Lung (tissue), 12 donors: ENCODE data around the gene BAHCC1. TPM values are rescaled to one million over a fixed set of nuclear protein-coding genes. Genes with fewer than 3 reads are reported as not detected.
A peak's percentile ranks its signal among the peaks of the same experiment; 100 is the strongest.

Source experiments
- ATAC-seq: fragments of 200-7000 bp; cut with Tn5 transposase; one replicate; pipeline ENCODE4 v1.9.1; 2020; ENCODE audit warnings: moderate number of reproducible peaks; ENCODE audit not compliant: insufficient read depth, low FRiP score
- DNase-seq, 3 donors: peaks; one replicate each; pipeline ENCODE4 v3.0.0-alpha.2; 2013 to 2017
- H3K27ac ChIP-seq, 2 donors: one replicate each; pipeline ENCODE4 v1.5.1; 2013; ENCODE audit warnings: mild to moderate bottlenecking in 2 of 2, moderate library complexity in 2 of 2, control low read depth in 1 of 2, inconsistent platforms in 1 of 2, low read depth in 1 of 2, low read length in 1 of 2
- H3K27me3 ChIP-seq, 3 donors: one replicate each; pipeline ENCODE4 v1.5.1; 2013; ENCODE audit warnings: low read length in 2 of 3; ENCODE audit not compliant: control insufficient read depth in 3 of 3, insufficient read depth in 3 of 3
- H3K36me3 ChIP-seq, 4 donors: one replicate each; pipeline ENCODE4 v1.5.1; 2013; ENCODE audit warnings: low read length in 4 of 4, mild to moderate bottlenecking in 1 of 4, moderate library complexity in 1 of 4; ENCODE audit not compliant: control insufficient read depth in 4 of 4, insufficient read depth in 4 of 4
- H3K4me1 ChIP-seq, 5 donors: one replicate each; pipeline ENCODE4 v1.5.1; 2013; ENCODE audit warnings: low read length in 5 of 5, mild to moderate bottlenecking in 2 of 5, moderate library complexity in 1 of 5; ENCODE audit not compliant: control insufficient read depth in 5 of 5, insufficient read depth in 5 of 5
- H3K4me3 ChIP-seq: one replicate; pipeline ENCODE4 v1.5.1; 2013; ENCODE audit warnings: mild to moderate bottlenecking, control low read depth, moderate library complexity
- H3K9ac ChIP-seq, 2 donors: one replicate each; pipeline ENCODE4 v1.5.1; 2013; ENCODE audit warnings: low read length in 2 of 2, control low read depth in 1 of 2; ENCODE audit not compliant: insufficient read depth in 1 of 2
- H3K9me3 ChIP-seq, 4 donors: one replicate each; pipeline ENCODE4 v1.5.1; 2013; ENCODE audit warnings: low read length in 3 of 4, mild to moderate bottlenecking in 1 of 4, moderate library complexity in 1 of 4; ENCODE audit not compliant: control insufficient read depth in 4 of 4, insufficient read depth in 3 of 4
- WGBS, 2 donors: extraction: QIAGEN DNeasy Blood & Tissue Kit; methylation state at CpG; one replicate each; pipeline ENCODE4 v1.1.7; 2013; 5-methylcytosine and 5-hydroxymethylcytosine counted together
- polyA plus RNA-seq, 2 donors: library from polyadenylated mRNA; stranded (reverse); fragments of 200-250 nt; gene quantifications; one replicate each; pipeline ENCODE4 v1.2.1, GENCODE V29; 2013
- total RNA-seq, 2 donors: library from RNA; depleted of rRNA in 1 of 2; stranded (reverse); fragments of >200 nt in 1 of 2; gene quantifications; one replicate each; pipeline ENCODE4 v1.2.1, GENCODE V29; 2014 to 2021
- TF ChIP-seq, protein P1 (sequence below): IDR thresholded peaks from 2 replicates; pipeline ENCODE4 v1.5.1; 2012; ENCODE audit warnings: mild to moderate bottlenecking; ENCODE audit errors: control extremely low read depth, extremely low read depth
- donor health status: control.
- donor health status: control.
- donor health status: Bipolar disorder and iron deficiency.
- donor health status: healthy.
- donor health status: DM: yes; HTN: yes; CAD: no.

The BAHCC1 gene
- total and polyA plus RNA-seq, 4 donors, result 7.6 to 24.9 (median 17.5) TPM

DNA sequence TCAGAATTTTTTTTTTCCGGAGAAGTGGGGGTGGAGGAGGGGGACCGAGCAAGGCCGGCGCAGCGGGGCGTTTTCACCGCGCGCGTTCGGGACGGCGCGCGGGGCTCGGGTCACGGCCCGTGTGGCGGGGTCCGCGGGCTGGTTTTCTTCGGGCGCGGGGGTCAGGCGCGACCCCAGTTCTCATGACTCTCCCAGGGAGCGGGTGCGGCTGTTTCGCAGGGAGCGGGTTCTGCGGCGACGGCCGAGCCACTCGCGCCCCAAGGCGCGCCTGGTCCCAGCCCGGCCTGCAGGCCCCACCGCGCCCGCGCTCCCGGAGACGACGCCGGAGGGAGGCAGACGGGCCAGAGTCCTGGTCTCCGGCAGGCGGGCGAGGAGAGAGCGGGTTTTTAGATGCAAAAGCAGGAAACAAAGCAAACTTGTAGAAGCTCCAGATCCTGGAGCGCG is 1.0 kb downstream of the BAHCC1 start:
- ATAC-seq, result no peak
- TF ChIP-seq, protein P1, sequence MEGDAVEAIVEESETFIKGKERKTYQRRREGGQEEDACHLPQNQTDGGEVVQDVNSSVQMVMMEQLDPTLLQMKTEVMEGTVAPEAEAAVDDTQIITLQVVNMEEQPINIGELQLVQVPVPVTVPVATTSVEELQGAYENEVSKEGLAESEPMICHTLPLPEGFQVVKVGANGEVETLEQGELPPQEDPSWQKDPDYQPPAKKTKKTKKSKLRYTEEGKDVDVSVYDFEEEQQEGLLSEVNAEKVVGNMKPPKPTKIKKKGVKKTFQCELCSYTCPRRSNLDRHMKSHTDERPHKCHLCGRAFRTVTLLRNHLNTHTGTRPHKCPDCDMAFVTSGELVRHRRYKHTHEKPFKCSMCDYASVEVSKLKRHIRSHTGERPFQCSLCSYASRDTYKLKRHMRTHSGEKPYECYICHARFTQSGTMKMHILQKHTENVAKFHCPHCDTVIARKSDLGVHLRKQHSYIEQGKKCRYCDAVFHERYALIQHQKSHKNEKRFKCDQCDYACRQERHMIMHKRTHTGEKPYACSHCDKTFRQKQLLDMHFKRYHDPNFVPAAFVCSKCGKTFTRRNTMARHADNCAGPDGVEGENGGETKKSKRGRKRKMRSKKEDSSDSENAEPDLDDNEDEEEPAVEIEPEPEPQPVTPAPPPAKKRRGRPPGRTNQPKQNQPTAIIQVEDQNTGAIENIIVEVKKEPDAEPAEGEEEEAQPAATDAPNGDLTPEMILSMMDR, result no peak
- H3K4me3 ChIP-seq, result peak overlapping the region; percentile 76
- no peaks in the 10 kb centered on the region for H3K9me3 ChIP-seq
- H3K27me3 ChIP-seq, result no peaks in the 10 kb centered on the region
- H3K36me3 ChIP-seq, result peaks cover 0 to 2% (median 1%) of the 10 kb centered on the region in 4 donors
- H3K4me1 ChIP-seq, result peaks cover 4 to 51% (median 10%) of the 10 kb centered on the region in 5 donors
- H3K27ac ChIP-seq, result peak overlapping the region; percentile 95 to 97
- peak overlapping the region; percentile 68 to 90 for H3K9ac ChIP-seq
- DNase-seq, result peak in 2 of 3 donors; percentile 42 to 54
- 1% methylated on average over 52 to 54 of the region's 54 CpGs for WGBS, 2 donors

DNA sequence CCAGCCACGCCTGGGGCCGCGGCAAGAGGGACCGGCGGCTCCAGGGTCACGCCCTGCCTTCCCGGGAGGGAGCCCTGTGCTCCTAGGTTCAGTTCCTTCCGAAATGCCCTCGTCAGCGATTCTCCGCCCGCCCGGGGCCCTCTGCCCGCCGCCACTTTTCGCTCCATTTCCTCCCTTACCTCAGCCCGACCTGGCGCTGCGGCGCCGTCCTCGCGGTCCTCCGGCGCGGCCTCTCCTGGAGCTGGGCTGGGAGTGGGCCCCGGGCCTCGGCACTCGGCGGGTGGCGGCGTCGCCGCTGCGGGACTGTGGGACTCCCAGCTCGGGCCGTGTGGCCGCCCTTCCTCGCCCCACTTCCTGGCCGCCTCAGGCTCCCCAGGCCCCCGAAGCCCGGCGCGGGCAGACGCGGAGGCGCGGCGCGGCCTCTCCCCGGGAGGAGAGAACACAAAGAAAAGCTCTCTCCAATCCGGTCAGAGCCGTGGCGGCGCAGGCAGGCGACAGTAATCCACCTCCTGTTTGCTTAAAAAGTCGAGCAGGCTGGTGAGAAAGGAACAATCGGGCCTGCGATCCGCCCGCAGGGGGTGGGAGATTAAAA is 1.6 kb downstream of the BAHCC1 start:
- Histone ChIP-seq H3K27me3 (no peaks in the 10 kb centered on the region), H3K4me1 (peaks cover 6 to 51% (median 11%) of the 10 kb centered on the region in 5 donors), H3K27ac (peak overlapping the region; percentile 95 to 97), H3K9me3 (no peaks in the 10 kb centered on the region), H3K4me3 (peak overlapping the region; percentile 76), H3K36me3 (no peaks in the 10 kb centered on the region), H3K9ac (peak overlapping the region; percentile 68 to 77)
- TF ChIP-seq, protein P1, result no peak
- DNase-seq (peak in 1 of 3 donors; percentile 46), ATAC-seq (no peak)
- WGBS, 2 donors, result 0 to 1% methylated on average over 54 to 61 of the region's 61 CpGs

DNA sequence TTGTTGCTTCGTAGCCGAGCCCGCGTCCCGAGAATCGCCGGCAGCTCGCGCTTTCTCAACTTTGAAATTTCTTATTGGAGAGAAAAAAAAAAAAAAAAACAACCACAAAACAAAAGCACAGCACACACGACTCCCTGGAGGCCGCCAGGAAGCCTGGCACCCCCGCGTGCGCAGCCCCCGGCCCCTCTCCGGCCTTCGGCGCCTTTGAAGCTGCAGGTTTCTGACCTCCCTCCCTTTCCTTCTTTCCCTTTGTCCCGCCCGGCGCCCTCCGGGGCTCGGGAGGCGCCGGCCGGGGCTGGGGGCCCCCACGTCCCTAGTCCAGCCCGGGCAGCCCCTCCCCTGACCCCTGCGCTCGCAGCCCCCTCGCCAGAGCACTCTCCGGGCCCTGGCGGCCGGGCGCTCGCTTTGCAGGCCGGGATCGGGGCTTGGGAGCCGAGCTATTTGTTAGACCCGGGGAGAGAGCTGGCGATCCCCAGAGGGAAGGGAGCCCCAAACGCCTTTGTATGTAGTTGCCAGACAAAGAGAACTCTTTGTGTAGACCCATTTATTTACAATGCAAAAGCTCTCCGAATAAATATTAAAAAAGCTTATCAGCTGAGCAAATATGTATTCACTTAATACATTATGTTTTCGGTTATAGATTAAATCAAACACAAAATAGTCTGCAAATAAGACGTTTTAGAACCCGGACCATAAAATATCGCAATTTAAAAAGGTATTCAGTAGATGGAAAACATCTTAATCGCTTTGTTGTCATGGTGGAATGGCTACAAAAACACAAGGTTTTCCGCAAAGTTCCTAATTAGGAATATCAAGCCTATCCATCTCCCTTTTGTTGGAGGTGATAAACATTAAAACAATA is 2.3 kb downstream of the BAHCC1 start:
- Histone ChIP-seq H3K9ac (peak overlapping the region; percentile 63 to 77), H3K4me3 (peak overlapping the region; percentile 76), H3K27ac (peak overlapping the region; percentile 95 to 97), H3K27me3 (no peaks in the 10 kb centered on the region), H3K36me3 (no peaks in the 10 kb centered on the region), H3K4me1 (peaks cover 6 to 51% (median 14%) of the 10 kb centered on the region in 5 donors), H3K9me3 (no peaks in the 10 kb centered on the region)
- DNase-seq (peak; percentile 76 to 84 (median 79)), ATAC-seq (no peak)
- WGBS, 2 donors, result 3 to 4% methylated on average over 45 to 49 of the region's 49 CpGs
- TF ChIP-seq, protein P1, result no peak
